Breast epithelium (tissue), 3 donors: ENCODE results near the gene SLC15A3.

Source experiments
- POLR2A ChIP-seq: fragments of 450-650 bp; IDR thresholded peaks from one replicate; pipeline ENCODE4 v1.6.1; 2016; ENCODE audit warnings: antibody characterized with exemption, mild to moderate bottlenecking, moderate library complexity
- POLR2AphosphoS5 ChIP-seq, 3 donors: sonication (generic); formaldehyde crosslinking; IDR thresholded peaks; one replicate each; pipeline ENCODE4 v1.6.1; 2017; ENCODE audit warnings: antibody characterized with exemption in 3 of 3
- TF ChIP-seq, protein P1 (sequence below), 3 donors: fragments of 450-650 bp; IDR thresholded peaks; one replicate each; pipeline ENCODE4 v1.5.1; 2016 to 2017; ENCODE audit warnings: antibody characterized with exemption in 3 of 3, mild to moderate bottlenecking in 3 of 3, moderate library complexity in 3 of 3

DNA sequence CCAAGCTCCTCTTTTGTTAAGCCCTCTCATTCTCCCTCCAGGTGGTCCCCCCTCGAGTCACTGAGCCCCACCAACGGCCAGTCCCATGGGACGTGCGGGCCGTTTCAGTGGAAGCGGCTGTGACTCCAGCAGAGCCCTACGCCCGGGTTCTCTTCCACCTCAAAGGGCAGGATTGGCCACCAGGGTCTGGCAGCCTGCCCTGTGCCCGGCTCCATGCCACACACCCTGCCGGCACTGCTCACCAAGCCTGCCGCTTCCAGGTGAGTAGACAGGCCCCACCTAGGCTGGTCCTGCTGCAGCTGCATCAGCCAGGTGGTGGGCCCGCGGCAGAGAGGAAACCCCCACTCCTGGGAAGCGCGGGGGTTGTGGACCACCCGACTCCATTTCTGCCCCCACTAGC, 24.4 kb downstream of the SLC15A3 start:
- TF ChIP-seq, protein P1, sequence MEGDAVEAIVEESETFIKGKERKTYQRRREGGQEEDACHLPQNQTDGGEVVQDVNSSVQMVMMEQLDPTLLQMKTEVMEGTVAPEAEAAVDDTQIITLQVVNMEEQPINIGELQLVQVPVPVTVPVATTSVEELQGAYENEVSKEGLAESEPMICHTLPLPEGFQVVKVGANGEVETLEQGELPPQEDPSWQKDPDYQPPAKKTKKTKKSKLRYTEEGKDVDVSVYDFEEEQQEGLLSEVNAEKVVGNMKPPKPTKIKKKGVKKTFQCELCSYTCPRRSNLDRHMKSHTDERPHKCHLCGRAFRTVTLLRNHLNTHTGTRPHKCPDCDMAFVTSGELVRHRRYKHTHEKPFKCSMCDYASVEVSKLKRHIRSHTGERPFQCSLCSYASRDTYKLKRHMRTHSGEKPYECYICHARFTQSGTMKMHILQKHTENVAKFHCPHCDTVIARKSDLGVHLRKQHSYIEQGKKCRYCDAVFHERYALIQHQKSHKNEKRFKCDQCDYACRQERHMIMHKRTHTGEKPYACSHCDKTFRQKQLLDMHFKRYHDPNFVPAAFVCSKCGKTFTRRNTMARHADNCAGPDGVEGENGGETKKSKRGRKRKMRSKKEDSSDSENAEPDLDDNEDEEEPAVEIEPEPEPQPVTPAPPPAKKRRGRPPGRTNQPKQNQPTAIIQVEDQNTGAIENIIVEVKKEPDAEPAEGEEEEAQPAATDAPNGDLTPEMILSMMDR (IDR thresholded peaks at IDR 0.05): peak in 1 of 3 donors; percentile 28
- no peak for TF ChIP-seq POLR2AphosphoS5 (IDR thresholded peaks at IDR 0.05)
- TF ChIP-seq POLR2A: no peak
